Endothelial cell of umbilical vein (primary cell): ENCODE measurements around the gene KITLG. TPM values are rescaled to one million over a fixed set of nuclear protein-coding genes. Genes with fewer than 3 reads are reported as not detected.

Source experiments
- BruUV-seq: library from RNA; stranded (reverse); fragments of 400-500 nt; replicated peaks from 2 replicates; lab custom pipeline; 2021; lab: Mats Ljungman, UMichigan
- CTCF ChIA-PET: fragments of 300-600, 350-600 bp; sonication (Branson Sonifier 250); formaldehyde crosslinking; loops from one replicate; lab custom pipeline; 2021; ENCODE audit warnings: antibody characterized with exemption, inconsistent platforms; lab: Charles Lee
- POLR2A ChIA-PET: fragments of 300-600, 350-600 bp; sonication (Branson Sonifier 250); formaldehyde crosslinking; loops from one replicate; lab custom pipeline; 2021; ENCODE audit warnings: antibody characterized with exemption, inconsistent platforms; lab: Charles Lee
- DNase-seq: peaks from one replicate; pipeline ENCODE4 v3.0.0-alpha.2; 2011; ENCODE audit warnings: low read depth, low spot score
- FAIRE-seq: peaks from 2 replicates; lab custom pipeline; 2011; peaks lifted over from hg19 to GRCh38; lab: Jason Lieb, UNC
- H2AFZ ChIP-seq: 2 replicates; pipeline ENCODE4 v1.6.0; 2012; ENCODE audit warnings: low read depth, low read length, control low read depth, inconsistent platforms
- H3K27ac ChIP-seq: 2 replicates; pipeline ENCODE4 v1.5.1; 2011; ENCODE audit warnings: low read depth, mild to moderate bottlenecking, control low read depth, low read length, moderate library complexity; ENCODE audit not compliant: insufficient read depth
- H3K27me3 ChIP-seq, 2 experiments: 2 replicates each; pipeline versions ENCODE4 v1.6.0 to v1.6.1; 2011; ENCODE audit warnings: low read length in 2 of 2, mixed read lengths in 1 of 2; ENCODE audit not compliant: control insufficient read depth in 2 of 2, insufficient read depth in 2 of 2
- H3K36me3 ChIP-seq, 2 experiments: 2 replicates in 1 of 2; 3 replicates in 1 of 2; pipeline ENCODE4 v1.5.1; 2011; ENCODE audit warnings: low read length in 2 of 2, mild to moderate bottlenecking in 1 of 2, moderate library complexity in 1 of 2; ENCODE audit not compliant: control insufficient read depth in 2 of 2, insufficient read depth in 2 of 2; ENCODE audit errors: extremely low read depth in 1 of 2
- H3K4me1 ChIP-seq: 3 replicates; pipeline ENCODE4 v1.5.1; 2011; ENCODE audit warnings: mild to moderate bottlenecking, low read length; ENCODE audit not compliant: control insufficient read depth, insufficient read depth; ENCODE audit errors: extremely low read depth
- H3K4me2 ChIP-seq: 2 replicates; pipeline ENCODE4 v1.6.1; 2011; ENCODE audit warnings: low read length, control low read depth, mixed read lengths; ENCODE audit not compliant: insufficient read depth
- H3K4me3 ChIP-seq, 3 experiments: fragments of 200-600 bp in 1 of 3; sonication (generic), shearing (Covaris generic) in 1 of 3; replicated peaks in 1 of 3; 2 replicates each; pipeline ENCODE4 v1.5.1; 2011 to 2016; ENCODE audit warnings: control low read depth in 3 of 3, low read length in 3 of 3, mild to moderate bottlenecking in 2 of 3, inconsistent platforms in 1 of 3, low read depth in 1 of 3, moderate library complexity in 1 of 3; ENCODE audit not compliant: insufficient read depth in 1 of 3
- H3K79me2 ChIP-seq: 2 replicates; pipeline ENCODE4 v1.6.0; 2012; ENCODE audit warnings: low read length, inconsistent platforms; ENCODE audit not compliant: control insufficient read depth, insufficient read depth
- H3K9ac ChIP-seq: replicated peaks from 2 replicates; pipeline ENCODE3; 2011; ENCODE audit warnings: low read length, control low read depth; ENCODE audit not compliant: insufficient read depth; ENCODE audit errors: extremely low read depth
- H3K9me1 ChIP-seq: replicated peaks from 3 replicates; pipeline ENCODE4 v1.6.0; 2011; ENCODE audit warnings: mild to moderate bottlenecking, low read length; ENCODE audit not compliant: control insufficient read depth, insufficient read depth; ENCODE audit errors: extremely low read depth
- H3K9me3 ChIP-seq: replicated peaks from 2 replicates; pipeline ENCODE4 v1.5.1; 2012; ENCODE audit warnings: low read length, inconsistent platforms; ENCODE audit not compliant: control insufficient read depth, insufficient read depth
- H4K20me1 ChIP-seq: replicated peaks from 2 replicates; pipeline ENCODE3; 2011; ENCODE audit warnings: mild to moderate bottlenecking, low read length; ENCODE audit not compliant: control insufficient read depth, insufficient read depth; ENCODE audit errors: extremely low read depth
- EZH2 ChIP-seq: IDR thresholded peaks from 2 replicates; pipeline ENCODE4 v1.6.1; 2012; ENCODE audit warnings: borderline replicate concordance, low read depth, mild to moderate bottlenecking, moderate library complexity, low read length, inconsistent platforms; ENCODE audit not compliant: severe bottlenecking
- FOS ChIP-seq: IDR thresholded peaks from 2 replicates; pipeline ENCODE4 v1.6.1; 2011; ENCODE audit warnings: mild to moderate bottlenecking, low read length, moderate library complexity, borderline replicate concordance; ENCODE audit not compliant: insufficient read depth
- GATA2 ChIP-seq: IDR thresholded peaks from 2 replicates; pipeline ENCODE4 v1.7.0; 2011; ENCODE audit warnings: low read depth, mild to moderate bottlenecking, moderate library complexity, mixed read lengths, low read length; ENCODE audit not compliant: insufficient read length, insufficient read depth
- JUN ChIP-seq: IDR thresholded peaks from 2 replicates; pipeline ENCODE4 v1.6.1; 2011; ENCODE audit warnings: borderline replicate concordance, low read depth; ENCODE audit not compliant: insufficient read length, insufficient read depth
- MYC ChIP-seq: IDR thresholded peaks from one replicate; pipeline ENCODE4 v1.6.1; 2011; ENCODE audit warnings: mild to moderate bottlenecking, low read depth, low read length
- POLR2A ChIP-seq: IDR thresholded peaks from 2 replicates; pipeline ENCODE4 v1.6.1; 2012; ENCODE audit warnings: low read depth, mild to moderate bottlenecking, control low read depth, low read length
- POLR2AphosphoS5 ChIP-seq: IDR thresholded peaks from 2 replicates; pipeline ENCODE4 v1.6.1; 2012; ENCODE audit warnings: low read depth, mild to moderate bottlenecking, control low read depth, low read length, moderate library complexity; ENCODE audit not compliant: insufficient read depth
- dilution Hi-C: fragments of 300-500 bp; cut with MboI; formaldehyde crosslinking; loops from one replicate; pipeline ENCODE4 v1.15.0; 2019; ENCODE audit warnings: low sequenced_read_pairs; ENCODE audit not compliant: extremely low pct_ligation_motif_present
- intact Hi-C: fragments of 100-400 bp; cut with micrococcal nuclease; formaldehyde crosslinking; loops from one replicate; pipeline ENCODE4 v1.10.0; 2022
- polyA plus RNA-seq, 4 experiments: library from polyadenylated mRNA; depleted of rRNA in 3 of 4; stranded (reverse) in 3 of 4; unstranded in 1 of 4; fragments of >200 nt; gene quantifications; 2 replicates each; pipeline versions ENCODE4 v1.2.1 to v1.2.3, GENCODE V29; 2011 to 2012; ENCODE audit warnings: missing spikeins in 1 of 4
- total RNA-seq: library from RNA; stranded (reverse); gene quantifications from 2 replicates; pipeline ENCODE4 v1.2.3, GENCODE V29; 2021
- TF ChIP-seq, protein P1 (sequence below), 2 donors: IDR thresholded peaks; 1 replicate in 1 of 2; 2 replicates in 1 of 2; pipeline ENCODE4 v1.5.1; 2011; ENCODE audit warnings: low read length in 2 of 2, mild to moderate bottlenecking in 2 of 2, moderate library complexity in 2 of 2, control low read depth in 1 of 2, inconsistent platforms in 1 of 2, low read depth in 1 of 2; ENCODE audit not compliant: insufficient read depth in 1 of 2; ENCODE audit errors: extremely low read depth in 1 of 2
- TF ChIP-seq, protein P2 (sequence below): IDR thresholded peaks from 2 replicates; pipeline ENCODE4 v1.6.1; 2011; ENCODE audit not compliant: insufficient read depth, insufficient read length

Gene KITLG
- total and polyA plus RNA-seq, 2 donors (not counting 3 experiments of a cell fraction or from before 2014, with no cell fraction given): 3.8 to 32.5 TPM

DNA sequence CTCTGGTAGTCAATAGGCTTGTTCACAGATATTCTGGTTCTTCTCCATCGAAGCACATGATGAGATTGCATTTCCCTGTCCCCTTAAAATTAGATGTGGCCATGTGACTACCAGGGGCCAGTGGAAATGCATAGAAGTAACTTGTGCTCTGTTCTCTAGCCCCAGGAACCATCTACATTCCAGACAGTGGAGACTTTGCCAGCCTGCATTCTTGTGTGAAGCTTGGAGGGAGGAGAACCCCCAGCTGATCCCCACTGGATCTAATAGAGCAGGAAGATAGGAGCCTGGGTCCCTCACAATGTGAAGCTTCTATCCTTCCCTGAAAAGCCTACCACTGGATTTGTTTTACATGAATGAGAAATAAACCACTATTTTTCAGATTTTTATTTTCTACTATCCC, 130.1 kb downstream of the KITLG start:
- H3K79me2 ChIP-seq: no peaks in the 10 kb centered on the region
- ChIA-PET POLR2A (no interaction called here), CTCF (no interaction called here)
- H3K27me3 ChIP-seq: no peaks in the 10 kb centered on the region
- H3K4me1 ChIP-seq: no peaks in the 10 kb centered on the region
- no peaks in the 10 kb centered on the region for H3K36me3 ChIP-seq
- dilution Hi-C loops: no loop called here
- H3K9me1 ChIP-seq: no peaks in the 10 kb centered on the region
- FAIRE-seq: no peak
- no peaks in the 10 kb centered on the region for H3K9me3 ChIP-seq
- no peak for DNase-seq
- no peak overlapping the region for H3K9ac ChIP-seq
- H3K4me3 ChIP-seq: no peak overlapping the region
- no peak overlapping the region for H3K27ac ChIP-seq
- H3K4me2 ChIP-seq: no peak overlapping the region
- BruUV-seq: no TSS peak
- peak overlapping the region; percentile 16 for H2AFZ ChIP-seq
- TF ChIP-seq POLR2A: no peak
- TF ChIP-seq, protein P1, sequence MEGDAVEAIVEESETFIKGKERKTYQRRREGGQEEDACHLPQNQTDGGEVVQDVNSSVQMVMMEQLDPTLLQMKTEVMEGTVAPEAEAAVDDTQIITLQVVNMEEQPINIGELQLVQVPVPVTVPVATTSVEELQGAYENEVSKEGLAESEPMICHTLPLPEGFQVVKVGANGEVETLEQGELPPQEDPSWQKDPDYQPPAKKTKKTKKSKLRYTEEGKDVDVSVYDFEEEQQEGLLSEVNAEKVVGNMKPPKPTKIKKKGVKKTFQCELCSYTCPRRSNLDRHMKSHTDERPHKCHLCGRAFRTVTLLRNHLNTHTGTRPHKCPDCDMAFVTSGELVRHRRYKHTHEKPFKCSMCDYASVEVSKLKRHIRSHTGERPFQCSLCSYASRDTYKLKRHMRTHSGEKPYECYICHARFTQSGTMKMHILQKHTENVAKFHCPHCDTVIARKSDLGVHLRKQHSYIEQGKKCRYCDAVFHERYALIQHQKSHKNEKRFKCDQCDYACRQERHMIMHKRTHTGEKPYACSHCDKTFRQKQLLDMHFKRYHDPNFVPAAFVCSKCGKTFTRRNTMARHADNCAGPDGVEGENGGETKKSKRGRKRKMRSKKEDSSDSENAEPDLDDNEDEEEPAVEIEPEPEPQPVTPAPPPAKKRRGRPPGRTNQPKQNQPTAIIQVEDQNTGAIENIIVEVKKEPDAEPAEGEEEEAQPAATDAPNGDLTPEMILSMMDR (IDR thresholded peaks at IDR 0.05; ENCODE audit: extremely low read depth in 1 of 2, insufficient read depth in 1 of 2, low read depth in 1 of 2, low read length in 2 of 2): no peak
- no peak for TF ChIP-seq EZH2
- TF ChIP-seq JUN: no peak
- TF ChIP-seq, protein P2, sequence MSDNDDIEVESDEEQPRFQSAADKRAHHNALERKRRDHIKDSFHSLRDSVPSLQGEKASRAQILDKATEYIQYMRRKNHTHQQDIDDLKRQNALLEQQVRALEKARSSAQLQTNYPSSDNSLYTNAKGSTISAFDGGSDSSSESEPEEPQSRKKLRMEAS: no peak
- TF ChIP-seq GATA2: no peak
- no peak for TF ChIP-seq POLR2AphosphoS5
- no peak for TF ChIP-seq MYC
- TF ChIP-seq FOS: no peak
- intact Hi-C loops: no loop called here
- no peaks in the 10 kb centered on the region for H4K20me1 ChIP-seq
